ENCODE measurements around the gene GNPTG.

- TF ChIP-seq, protein P1, sequence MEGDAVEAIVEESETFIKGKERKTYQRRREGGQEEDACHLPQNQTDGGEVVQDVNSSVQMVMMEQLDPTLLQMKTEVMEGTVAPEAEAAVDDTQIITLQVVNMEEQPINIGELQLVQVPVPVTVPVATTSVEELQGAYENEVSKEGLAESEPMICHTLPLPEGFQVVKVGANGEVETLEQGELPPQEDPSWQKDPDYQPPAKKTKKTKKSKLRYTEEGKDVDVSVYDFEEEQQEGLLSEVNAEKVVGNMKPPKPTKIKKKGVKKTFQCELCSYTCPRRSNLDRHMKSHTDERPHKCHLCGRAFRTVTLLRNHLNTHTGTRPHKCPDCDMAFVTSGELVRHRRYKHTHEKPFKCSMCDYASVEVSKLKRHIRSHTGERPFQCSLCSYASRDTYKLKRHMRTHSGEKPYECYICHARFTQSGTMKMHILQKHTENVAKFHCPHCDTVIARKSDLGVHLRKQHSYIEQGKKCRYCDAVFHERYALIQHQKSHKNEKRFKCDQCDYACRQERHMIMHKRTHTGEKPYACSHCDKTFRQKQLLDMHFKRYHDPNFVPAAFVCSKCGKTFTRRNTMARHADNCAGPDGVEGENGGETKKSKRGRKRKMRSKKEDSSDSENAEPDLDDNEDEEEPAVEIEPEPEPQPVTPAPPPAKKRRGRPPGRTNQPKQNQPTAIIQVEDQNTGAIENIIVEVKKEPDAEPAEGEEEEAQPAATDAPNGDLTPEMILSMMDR (IDR thresholded peaks at IDR 0.05), result no peak
- no peak for TF ChIP-seq EP300 (IDR thresholded peaks at IDR 0.05; ENCODE audit: low read depth)
These were observed 39.8 kb upstream of the GNPTG start for GRCh38 chr16:1311738-1312466.

All from transverse colon (tissue), 3 donors.